ENCODE results near the gene RPL36.
"Not testable (repeated sequence)": the region's sequence is repeated elsewhere in the genome, so short reads cannot be mapped to it uniquely, and the experiment has no call there.

RPL36 gene

GRCh38 chr19:5706876-5707573 lies 16.9 kb downstream of the RPL36 start:
- DNase-seq (ENCODE audit: low spot score) = no peak

DNA sequence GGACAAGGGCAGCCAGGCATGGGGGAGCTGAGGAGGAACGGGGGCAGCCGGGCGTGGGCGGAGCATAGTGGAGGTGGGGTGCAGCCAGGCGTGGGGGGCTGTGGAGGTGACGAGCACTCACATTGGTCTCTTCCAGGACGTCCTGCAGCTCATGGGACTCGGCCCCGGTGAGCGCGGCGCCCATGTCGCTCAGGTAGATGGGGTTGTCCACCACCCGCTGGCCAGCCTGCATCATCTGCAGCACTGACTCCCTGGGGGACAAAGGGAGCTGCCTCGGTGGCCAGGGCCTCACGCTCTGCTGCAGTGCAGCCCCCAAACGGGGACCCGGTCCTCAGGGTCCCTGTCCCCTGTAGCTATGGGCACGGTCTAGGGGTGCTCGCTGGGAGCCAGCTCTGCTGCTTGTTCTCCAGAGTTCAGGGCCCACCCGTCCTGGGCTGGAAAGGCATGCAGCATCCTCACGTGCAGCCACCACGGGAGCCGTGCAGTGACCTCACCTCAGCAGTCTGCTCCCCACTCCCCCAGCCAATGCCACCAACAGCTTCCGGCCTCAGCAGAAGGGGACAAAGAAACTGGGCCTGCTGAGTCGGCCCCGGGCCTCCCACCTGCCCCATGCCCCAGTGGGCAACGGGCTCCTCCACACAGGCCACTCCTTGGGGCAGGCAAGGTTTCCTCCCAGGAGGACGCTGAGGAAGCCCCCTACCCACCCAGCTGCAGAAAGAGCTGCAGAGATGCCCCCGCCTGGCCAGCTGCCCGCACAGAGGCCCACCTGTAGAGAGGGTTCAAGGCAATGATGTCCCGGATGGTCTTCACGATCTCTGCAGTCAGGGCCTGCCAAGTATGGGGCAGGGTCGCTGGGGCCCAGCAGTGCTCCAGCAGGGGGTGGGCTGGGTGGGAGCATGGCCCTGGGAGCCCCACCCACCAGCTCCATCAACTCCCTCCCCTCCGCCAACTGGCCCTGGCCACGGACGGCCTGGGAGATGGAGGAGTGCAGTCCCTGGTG lies 17.8 kb downstream of the RPL36 start:
- no peak for DNase-seq (ENCODE audit: low spot score)

DNA sequence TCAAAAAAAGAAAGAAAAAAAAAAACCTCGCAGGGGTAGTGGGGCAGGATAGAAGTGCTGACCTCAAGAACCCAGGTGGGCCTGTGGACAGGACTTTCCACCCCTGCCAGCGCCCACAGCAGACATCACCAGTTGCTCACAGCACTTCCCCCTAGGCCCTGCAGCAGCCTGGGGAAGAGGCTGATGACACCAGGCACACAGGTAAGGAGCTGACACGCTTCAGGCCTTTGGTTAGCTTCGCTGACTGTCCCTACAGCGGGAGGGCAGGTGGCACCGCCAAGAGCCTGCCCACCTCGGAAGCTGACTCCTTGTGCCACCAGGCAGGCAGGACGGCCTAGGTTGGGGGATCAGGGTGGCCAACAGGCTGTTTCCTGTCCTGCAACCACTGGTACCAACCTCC lies 20.9 kb downstream of the RPL36 start:
- DNase-seq (ENCODE audit: low spot score) = no peak

DNA sequence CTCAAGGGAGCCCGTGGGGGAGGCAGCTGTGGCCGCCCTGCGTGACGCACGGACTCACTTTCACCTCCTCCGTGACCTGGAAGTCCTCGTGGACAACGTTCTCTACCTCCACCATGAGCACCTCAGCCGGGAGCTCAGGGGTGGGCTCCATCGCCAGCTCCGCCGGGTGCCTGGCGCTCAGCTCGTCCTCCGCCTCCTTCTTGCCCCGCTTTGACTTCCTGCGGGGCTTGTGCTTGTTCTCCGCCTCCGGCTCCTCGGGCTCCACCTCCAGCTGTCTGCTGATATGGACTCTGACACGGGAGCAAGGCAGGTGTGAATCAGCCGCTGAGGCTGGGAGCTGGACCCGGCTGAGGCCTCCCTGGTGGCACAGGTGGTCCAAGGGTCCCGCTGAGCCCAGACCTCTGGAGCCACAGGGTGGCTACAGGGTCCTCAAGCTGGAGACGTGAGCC lies 21.6 kb downstream of the RPL36 start:
- no peak for DNase-seq (ENCODE audit: low spot score)

GRCh38 chr19:5713228-5713627 lies 23.1 kb downstream of the RPL36 start:
- DNase-seq (ENCODE audit: low spot score) = no peak

DNA sequence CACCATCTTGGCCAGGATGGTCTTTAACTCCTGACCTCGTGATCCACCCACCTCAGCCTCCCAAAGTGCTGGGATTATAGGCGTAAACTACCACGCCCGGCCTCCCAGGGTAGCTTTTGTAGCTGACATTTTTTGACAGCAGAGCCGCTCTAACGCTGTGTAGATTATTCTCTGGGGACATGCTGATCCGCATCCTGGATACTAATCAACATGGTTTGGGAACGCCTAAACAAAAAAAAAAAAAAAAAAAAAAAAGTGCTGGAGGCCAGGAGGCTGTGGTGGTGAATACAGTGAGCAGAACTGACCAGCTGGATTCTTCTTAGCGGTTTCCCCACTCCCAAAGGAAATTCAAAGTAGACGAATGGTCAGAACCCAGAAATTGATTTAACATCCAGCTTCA lies 24.7 kb downstream of the RPL36 start:
- no peak for DNase-seq (ENCODE audit: low spot score)

DNA sequence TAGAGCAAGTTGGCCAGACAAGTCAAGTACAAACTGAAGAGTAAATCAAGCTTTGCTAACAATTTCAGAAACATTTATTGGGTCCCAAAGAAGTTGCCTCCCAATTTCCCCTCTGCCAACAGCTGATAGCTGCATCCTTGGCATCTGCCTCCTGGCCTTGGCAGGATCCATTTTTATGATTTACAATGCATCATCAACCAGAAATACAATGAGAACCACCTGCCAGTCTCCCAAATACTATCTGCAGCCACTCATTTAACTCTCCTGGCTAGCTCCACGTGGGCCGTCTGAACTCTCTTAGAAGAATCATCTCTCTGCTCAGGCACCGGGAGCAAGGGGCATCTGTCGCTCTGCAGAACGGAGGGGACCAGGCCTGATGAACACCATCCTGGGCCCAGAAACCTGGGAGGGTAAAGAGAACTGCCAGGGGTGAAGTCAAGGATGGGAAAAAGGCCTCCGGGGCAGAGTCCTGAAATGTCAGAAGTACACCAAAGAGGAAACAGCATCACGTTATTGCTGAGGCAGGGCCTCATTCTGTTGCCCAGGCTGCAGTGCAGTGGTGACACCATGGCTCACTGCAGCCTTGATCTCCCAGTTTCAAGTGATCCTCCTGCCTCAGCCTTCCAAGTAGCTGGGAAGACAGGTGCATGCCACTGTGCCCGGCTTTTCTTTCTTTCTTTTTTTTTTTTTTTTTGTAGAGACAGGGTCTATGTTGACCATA lies 27.3 kb downstream of the RPL36 start:
- no peak for DNase-seq (ENCODE audit: low spot score)

DNA sequence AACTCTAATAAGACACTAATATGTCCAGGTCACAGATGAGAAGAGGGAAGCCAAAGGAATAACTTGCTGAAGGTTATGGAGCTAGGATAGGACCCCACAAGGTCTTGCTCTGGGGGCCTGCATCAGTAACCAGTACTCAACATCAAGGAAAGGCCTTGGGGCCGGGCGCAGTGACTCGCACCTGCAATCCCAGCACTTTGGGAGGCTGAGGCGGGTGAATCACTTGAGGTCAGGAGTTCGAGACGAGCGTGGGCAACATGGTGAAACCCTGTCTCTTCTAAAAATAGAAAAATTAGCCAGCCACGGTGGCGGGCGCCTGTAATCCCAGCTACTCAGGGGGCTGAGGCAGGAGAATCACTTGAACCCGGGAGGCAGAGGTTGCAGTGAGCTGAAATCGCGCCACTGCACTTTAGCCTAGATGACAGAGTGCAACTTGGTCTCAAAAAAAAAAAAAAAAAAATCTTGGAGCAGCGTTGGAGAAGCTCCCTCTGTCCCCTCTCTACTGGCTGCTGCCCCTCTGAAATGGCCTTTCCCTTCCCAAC lies 28.0 kb downstream of the RPL36 start:
- no peak for DNase-seq (ENCODE audit: low spot score)

DNA sequence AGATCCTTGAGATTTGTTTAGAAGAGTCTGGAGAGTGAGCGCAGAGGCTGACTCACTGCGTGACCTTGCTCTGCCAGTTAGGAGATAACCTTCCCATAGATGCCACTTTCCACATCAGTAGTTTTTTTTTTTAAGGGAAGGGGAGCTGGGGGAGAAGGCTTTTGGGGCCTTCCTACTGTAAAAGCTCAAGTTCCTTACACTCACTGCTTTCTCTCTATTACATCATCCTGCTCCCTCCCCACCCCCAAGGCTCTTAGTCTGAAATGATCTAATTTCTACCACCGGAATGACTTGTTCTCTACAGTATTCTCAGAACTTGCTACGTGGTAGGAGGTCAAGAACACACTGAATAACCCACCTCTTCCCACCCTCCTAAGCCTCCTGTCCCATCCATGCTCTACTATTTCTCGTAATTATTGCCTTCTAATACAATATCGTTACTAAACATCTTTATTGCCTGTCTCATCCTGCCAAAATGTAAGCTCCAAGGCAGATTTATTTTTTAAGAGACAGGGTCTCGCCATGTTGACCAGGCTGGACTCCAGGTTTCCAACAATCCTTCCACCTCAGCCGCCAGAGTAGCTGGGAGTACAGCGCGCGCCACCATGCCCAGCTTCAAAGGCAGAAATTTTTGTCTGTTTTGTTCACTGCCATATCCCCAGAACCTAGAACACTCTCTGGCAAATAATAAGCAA lies 28.6 kb downstream of the RPL36 start:
- no peak for DNase-seq (ENCODE audit: low spot score)

GRCh38 chr19:5719274-5719960 lies 29.3 kb downstream of the RPL36 start:
- no peak for DNase-seq (ENCODE audit: low spot score)

DNA sequence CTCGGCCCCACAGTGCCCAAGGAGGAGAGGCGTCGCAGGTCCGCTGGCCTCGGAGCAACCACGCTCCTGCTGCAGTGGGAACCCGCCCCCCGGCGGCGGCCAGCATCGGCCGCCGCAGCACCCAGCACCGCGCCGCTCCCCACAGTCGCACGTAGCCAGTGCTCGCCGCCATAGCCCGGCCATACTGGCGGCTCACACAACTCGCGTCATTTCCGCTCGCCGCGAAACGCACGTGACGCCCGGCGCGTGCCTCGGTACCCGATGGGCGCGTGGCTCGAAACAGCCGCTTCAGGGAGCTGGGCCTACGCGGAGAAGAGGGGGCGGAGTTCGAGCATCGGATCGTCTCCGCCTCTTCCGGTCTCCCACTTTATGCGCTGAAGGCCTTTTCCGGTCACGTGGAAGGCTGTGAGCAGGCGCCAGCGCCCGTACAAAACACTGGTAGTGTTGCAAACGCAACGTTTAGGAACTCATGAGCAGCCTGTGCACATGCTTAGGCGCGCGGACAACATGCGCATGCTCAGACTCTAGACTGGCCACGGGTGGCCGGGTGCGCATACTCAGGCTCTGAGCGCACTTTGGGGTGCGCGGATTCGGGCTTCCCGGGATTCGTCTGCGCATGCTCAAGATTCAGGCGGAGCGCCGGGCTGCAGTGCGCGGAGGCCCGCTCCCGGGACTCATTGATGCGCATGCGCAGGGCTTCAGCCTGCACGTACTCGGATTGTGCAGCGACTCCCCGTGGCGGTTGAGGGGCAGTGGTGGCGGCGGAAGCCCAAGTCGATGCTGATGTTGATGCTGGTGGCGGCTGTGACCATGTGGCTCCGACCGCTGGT lies 30.1 kb downstream of the RPL36 start, which contains the start of the genes CATSPERD and LONP1:
CATSPERD (plus strand) TSS at position 677 of the 830 bp plus-strand sequence; CDS start at position 778, 101 bp downstream.
LONP1 (minus strand) TSS at position 186 of the 830 bp plus-strand sequence; CDS start at position 172, 14 bp downstream.
- DNase-seq (ENCODE audit: low spot score) = peak; percentile 99

GRCh38 chr19:5727453-5728050 lies 37.5 kb downstream of the RPL36 start:
- DNase-seq (ENCODE audit: low spot score) = no peak

DNA sequence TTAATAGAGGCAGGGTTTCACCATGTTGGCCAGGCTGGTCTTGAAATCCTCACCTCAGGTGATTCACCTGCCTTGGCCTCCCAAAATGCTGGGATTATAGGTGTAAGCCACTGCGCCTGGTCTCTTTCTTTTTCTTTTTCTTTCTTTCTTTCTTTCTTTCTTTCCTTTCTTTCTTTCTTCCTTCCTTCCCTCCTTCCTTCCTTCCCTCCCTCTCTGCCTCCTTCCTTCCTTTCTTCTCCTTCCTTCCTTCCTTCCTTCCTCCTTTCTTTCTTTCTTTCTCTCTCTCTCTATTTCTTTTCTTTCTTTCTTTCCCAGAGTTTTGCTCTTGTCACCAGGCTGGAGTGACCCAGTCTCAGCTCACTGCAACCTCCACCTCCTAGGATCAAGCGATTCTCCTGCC lies 43.1 kb downstream of the RPL36 start:
- not testable (repeated sequence) for DNase-seq (ENCODE audit: low spot score)

GRCh38 chr19:5738423-5738822 lies 48.3 kb downstream of the RPL36 start:
- DNase-seq (ENCODE audit: low spot score) = no peak

Data from ecto neural progenitor cell (in vitro differentiated cells).